AG04450 (cell line): Measurements from ENCODE around the gene PDE2A. TPM values are rescaled to one million over a fixed set of nuclear protein-coding genes. Genes with fewer than 3 reads are reported as not detected.
A peak's percentile ranks its signal among the peaks of the same experiment; 100 is the strongest.

Experiments
- CTCF ChIA-PET: fragments of 300-600, 350-600 bp; formaldehyde crosslinking; extraction: SDS; loops from one replicate; lab custom pipeline; 2022; ENCODE audit warnings: antibody characterized with exemption, inconsistent platforms; lab: Charles Lee
- POLR2A ChIA-PET: fragments of 350-600 bp; formaldehyde crosslinking; extraction: SDS; loops from one replicate; lab custom pipeline; 2021; ENCODE audit warnings: antibody characterized with exemption, inconsistent platforms; lab: Yijun Ruan, JAX
- DNase-seq: peaks from one replicate; pipeline ENCODE4 v3.0.0-alpha.2; 2011; ENCODE audit warnings: low read depth, low spot score
- H3K27ac ChIP-seq: one replicate; pipeline ENCODE4 v1.5.1; 2012; ENCODE audit warnings: low read depth, low read length, control low read depth
- H3K27me3 ChIP-seq: one replicate; pipeline ENCODE4 v1.6.0; 2012; ENCODE audit warnings: low read length; ENCODE audit not compliant: control insufficient read depth, insufficient read depth
- H3K4me3 ChIP-seq: 2 replicates; pipeline ENCODE4 v1.5.1; 2011; ENCODE audit warnings: mild to moderate bottlenecking, low read depth, low read length, control low read depth
- H3K9me3 ChIP-seq: 2 replicates; pipeline ENCODE4 v1.5.1; 2012; ENCODE audit warnings: low read length; ENCODE audit not compliant: control insufficient read depth, insufficient read depth
- polyA plus RNA-seq: library from polyadenylated mRNA; depleted of rRNA; stranded (reverse); fragments of >200 nt; gene quantifications from 2 replicates; pipeline ENCODE4 v1.2.3, GENCODE V29; 2011
- TF ChIP-seq, protein P1 (sequence below): IDR thresholded peaks from 2 replicates; pipeline ENCODE4 v1.5.1; 2011; ENCODE audit warnings: low read depth, low read length, control low read depth, inconsistent platforms

The PDE2A gene
- polyA plus RNA-seq, 1 experiment, result 0.02 TPM

DNA sequence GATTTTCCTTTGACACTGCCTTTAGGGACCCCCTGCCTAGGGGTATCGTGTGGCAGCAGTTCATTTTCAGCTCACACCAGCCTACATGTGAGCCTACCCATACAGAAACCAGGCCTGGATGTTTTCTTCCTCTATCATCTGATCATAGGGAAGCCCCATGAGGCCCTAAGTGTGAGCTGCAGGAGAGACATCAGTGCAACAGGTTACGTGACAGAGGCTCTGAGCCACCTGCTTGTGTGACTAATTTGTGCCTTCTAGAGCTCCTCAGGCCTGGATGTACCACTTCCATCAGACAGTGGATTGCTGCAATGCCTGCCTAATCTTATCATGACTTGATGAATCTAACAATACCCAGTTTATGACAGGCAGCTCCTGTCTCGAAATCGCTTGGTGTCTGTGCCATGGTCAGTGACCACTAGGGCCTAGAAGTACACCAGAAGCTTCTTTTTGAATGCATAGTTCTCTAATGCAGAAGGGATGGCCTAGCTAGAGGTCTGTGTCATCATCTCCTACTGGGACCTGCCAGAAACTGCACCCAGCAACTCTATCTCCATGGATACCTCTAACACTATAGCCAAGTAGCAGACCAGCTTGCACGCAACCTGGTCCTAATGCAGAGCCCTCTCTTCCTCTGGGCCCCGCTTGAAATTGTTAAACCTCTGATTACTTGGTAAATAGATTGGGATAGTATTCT, 130.2 kb downstream of the PDE2A start:
- POLR2A ChIA-PET, result no interaction called here
- Histone ChIP-seq H3K27me3 (peaks cover 58% of the 10 kb centered on the region), H3K9me3 (no peaks in the 10 kb centered on the region), H3K4me3 (no peak overlapping the region), H3K27ac (no peak overlapping the region)
- TF ChIP-seq, protein P1, sequence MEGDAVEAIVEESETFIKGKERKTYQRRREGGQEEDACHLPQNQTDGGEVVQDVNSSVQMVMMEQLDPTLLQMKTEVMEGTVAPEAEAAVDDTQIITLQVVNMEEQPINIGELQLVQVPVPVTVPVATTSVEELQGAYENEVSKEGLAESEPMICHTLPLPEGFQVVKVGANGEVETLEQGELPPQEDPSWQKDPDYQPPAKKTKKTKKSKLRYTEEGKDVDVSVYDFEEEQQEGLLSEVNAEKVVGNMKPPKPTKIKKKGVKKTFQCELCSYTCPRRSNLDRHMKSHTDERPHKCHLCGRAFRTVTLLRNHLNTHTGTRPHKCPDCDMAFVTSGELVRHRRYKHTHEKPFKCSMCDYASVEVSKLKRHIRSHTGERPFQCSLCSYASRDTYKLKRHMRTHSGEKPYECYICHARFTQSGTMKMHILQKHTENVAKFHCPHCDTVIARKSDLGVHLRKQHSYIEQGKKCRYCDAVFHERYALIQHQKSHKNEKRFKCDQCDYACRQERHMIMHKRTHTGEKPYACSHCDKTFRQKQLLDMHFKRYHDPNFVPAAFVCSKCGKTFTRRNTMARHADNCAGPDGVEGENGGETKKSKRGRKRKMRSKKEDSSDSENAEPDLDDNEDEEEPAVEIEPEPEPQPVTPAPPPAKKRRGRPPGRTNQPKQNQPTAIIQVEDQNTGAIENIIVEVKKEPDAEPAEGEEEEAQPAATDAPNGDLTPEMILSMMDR, result no peak
- DNase-seq, result no peak
- CTCF ChIA-PET, result no interaction called here

DNA sequence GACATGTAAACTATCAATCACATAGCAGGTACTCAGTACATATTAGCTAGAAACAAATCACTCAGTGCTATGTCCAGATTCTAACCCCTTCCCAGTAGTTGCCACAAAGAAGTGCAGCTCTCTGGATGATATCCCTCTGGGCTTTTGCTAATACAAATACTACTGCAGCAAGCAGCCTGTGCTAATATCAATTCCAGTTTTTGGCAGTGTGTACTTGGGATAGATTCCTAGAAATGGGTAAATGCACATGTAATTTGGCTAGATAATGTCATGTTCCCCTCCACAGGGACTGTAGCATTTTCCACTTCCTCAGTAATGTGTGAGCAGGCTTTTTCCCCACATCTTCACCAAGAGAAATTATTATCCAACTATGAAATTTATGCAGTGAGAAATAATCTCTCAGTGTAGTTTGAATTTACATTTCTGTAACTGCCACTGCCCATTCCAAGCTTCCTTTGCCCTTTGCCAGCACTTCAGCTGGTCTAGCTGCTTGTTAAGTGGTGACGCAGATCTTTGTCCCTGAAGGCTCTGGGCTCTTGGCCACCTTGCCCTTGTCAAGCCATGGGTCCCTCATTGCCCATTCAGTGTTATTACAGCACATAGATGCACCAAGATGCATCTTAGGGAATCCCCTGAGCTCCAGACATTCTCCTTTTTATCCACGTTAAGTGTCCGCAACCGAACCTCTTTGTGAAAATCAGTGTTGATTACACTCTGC, 132.8 kb downstream of the PDE2A start:
- H3K27ac ChIP-seq, result no peak overlapping the region
- DNase-seq, result no peak
- peaks cover 52% of the 10 kb centered on the region for H3K27me3 ChIP-seq
- H3K4me3 ChIP-seq, result no peak overlapping the region
- ChIA-PET CTCF (interaction anchor here (1.3 kb wide), 1 partner anchor 70 kb away, joined by 3 read pairs; no protein-coding TSS in a partner anchor), POLR2A (no interaction called here)
- TF ChIP-seq, protein P1, result no peak
- H3K9me3 ChIP-seq, result no peaks in the 10 kb centered on the region

DNA sequence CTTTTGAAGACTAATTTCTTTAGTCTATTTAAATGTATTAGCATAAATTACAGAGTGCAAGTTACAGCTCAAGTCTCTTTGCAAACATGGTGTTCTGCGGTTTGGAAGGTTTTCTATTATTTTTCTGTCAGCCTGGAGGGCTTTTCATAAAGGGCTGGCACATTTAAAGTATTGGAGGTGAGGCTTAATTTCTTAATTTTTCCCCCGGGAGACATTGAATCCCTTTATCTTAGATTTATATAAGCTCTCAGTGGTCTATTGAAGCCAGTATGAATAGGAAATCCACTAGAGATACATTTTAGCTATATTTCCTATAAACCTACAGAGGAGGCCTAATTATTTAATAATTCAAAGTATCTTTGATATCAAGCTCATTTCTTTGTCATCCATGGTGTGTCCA, 137.2 kb downstream of the PDE2A start:
- no peak for DNase-seq
- Histone ChIP-seq H3K27me3 (peaks cover 39% of the 10 kb centered on the region), H3K4me3 (no peak overlapping the region), H3K9me3 (no peaks in the 10 kb centered on the region), H3K27ac (no peak overlapping the region)
- TF ChIP-seq, protein P1, result no peak
- ChIA-PET CTCF (interaction anchor here (0.7 to 1.2 kb wide), 2 partner anchors 50 to 66 kb away, joined by 3 read pairs; no protein-coding TSS in a partner anchor), POLR2A (no interaction called here)

DNA sequence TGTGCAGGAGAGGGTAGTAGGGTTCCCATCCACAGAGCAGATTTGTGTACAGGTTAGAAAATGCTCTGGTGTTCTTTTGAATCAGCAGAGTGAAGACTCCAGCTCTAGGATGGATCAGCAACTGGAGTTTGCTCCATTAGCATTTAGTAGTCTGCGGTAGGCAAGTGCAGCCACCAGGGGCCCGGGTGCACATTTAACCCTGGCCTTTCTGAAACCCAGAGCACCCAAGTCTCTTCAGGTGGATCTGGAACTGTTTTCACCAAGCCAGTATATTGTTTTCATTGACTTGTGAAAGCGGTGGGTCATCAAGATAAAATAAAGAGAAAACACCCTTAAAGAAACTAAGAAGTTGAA, 139.1 kb downstream of the PDE2A start:
- no peak for DNase-seq

More for the DNA sequence above, 139.1 kb downstream of the PDE2A start:
- no peak overlapping the region for H3K4me3 ChIP-seq
- ChIA-PET CTCF (no interaction called here), POLR2A (no interaction called here)
- H3K9me3 ChIP-seq, result no peaks in the 10 kb centered on the region
- H3K27ac ChIP-seq, result no peak overlapping the region
- H3K27me3 ChIP-seq, result peaks cover 26% of the 10 kb centered on the region
- TF ChIP-seq, protein P1, result peak; percentile 12; the same call in 1 of the 2 replicates
